Stimulated activated naive CD4-positive, alpha-beta T cell (primary cell): ENCODE results near the gene OR10A6.

ENCODE experiments used
- DNase-seq, 6 experiments: peaks; one replicate each; lab custom pipeline; 2025; lab: John Stamatoyannopoulos, UW

Gene OR10A6

GRCh38 chr11:7909585-7910285 is 21.3 kb downstream of the OR10A6 start:
- DNase-seq, result no peak

- no peak for DNase-seq
Observed at GRCh38 chr11:7907121-7907520, 23.9 kb downstream of the OR10A6 start.

- no peak for DNase-seq
Observed at GRCh38 chr11:7906481-7906880, 24.6 kb downstream of the OR10A6 start.

- DNase-seq, result no peak
Observed at GRCh38 chr11:7905961-7906429, 25.1 kb downstream of the OR10A6 start.

- no peak for DNase-seq
Observed at GRCh38 chr11:7905549-7905948, 25.5 kb downstream of the OR10A6 start.

GRCh38 chr11:7904917-7905316 is 26.2 kb downstream of the OR10A6 start:
- DNase-seq, result no peak

GRCh38 chr11:7903940-7904339 is 27.1 kb downstream of the OR10A6 start:
- no peak for DNase-seq

- DNase-seq, result no peak
Observed at GRCh38 chr11:7901319-7901854, 29.7 kb downstream of the OR10A6 start.

- no peak for DNase-seq
Observed at GRCh38 chr11:7900686-7901085, 30.4 kb downstream of the OR10A6 start.

- DNase-seq, result no peak
Observed at GRCh38 chr11:7899418-7899817, 31.6 kb downstream of the OR10A6 start.

- DNase-seq, result no peak
Observed at GRCh38 chr11:7898666-7899283, 32.3 kb downstream of the OR10A6 start.

- DNase-seq, result no peak
Observed at GRCh38 chr11:7896009-7896785, 34.9 kb downstream of the OR10A6 start.

GRCh38 chr11:7894251-7894650 is 36.8 kb downstream of the OR10A6 start:
- DNase-seq, result no peak

- no peak for DNase-seq
Observed at GRCh38 chr11:7893796-7894195, 37.3 kb downstream of the OR10A6 start.

- DNase-seq, result peak in 3 of 6 experiments; percentile 12 to 54 (median 22)
Observed at GRCh38 chr11:7892840-7893254, 38.2 kb downstream of the OR10A6 start.

- DNase-seq, result no peak
Observed at GRCh38 chr11:7892059-7892699, 38.9 kb downstream of the OR10A6 start.

GRCh38 chr11:7890417-7891172 is 40.5 kb downstream of the OR10A6 start:
- no peak for DNase-seq

GRCh38 chr11:7889985-7890384 is 41.1 kb downstream of the OR10A6 start:
- no peak for DNase-seq

GRCh38 chr11:7882860-7883259 is 48.2 kb downstream of the OR10A6 start:
- no peak for DNase-seq
